BJ (cell line): ENCODE measurements around the gene ABCC8. TPM values are rescaled to one million over a fixed set of nuclear protein-coding genes. Genes with fewer than 3 reads are reported as not detected.

Experiments used
- CTCF ChIA-PET: fragments of 350-600 bp; formaldehyde crosslinking; extraction: SDS; loops from one replicate; lab custom pipeline; 2021; ENCODE audit warnings: antibody characterized with exemption, inconsistent platforms; lab: Yijun Ruan, JAX
- POLR2A ChIA-PET: fragments of 300-600 bp; sonication (Branson Sonifier 250); formaldehyde crosslinking; extraction: SDS; loops from one replicate; lab custom pipeline; 2021; ENCODE audit warnings: antibody characterized with exemption; lab: Charles Lee
- DNase-seq: peaks from one replicate; pipeline ENCODE4 v3.0.0-alpha.2; 2011; ENCODE audit warnings: low read depth
- H3K27me3 ChIP-seq: 2 replicates; pipeline ENCODE4 v1.6.0; 2011; ENCODE audit warnings: low read length; ENCODE audit not compliant: control insufficient read depth, insufficient read depth
- H3K36me3 ChIP-seq: 2 replicates; pipeline ENCODE4 v1.5.1; 2011; ENCODE audit warnings: low read length; ENCODE audit not compliant: control insufficient read depth, insufficient read depth
- H3K4me3 ChIP-seq: 2 replicates; pipeline ENCODE4 v1.5.1; 2011; ENCODE audit warnings: low read depth, mild to moderate bottlenecking, control low read depth, low read length
- polyA plus RNA-seq: library from polyadenylated mRNA; depleted of rRNA; stranded (reverse); fragments of >200 nt; gene quantifications from 2 replicates; pipeline ENCODE4 v1.2.3, GENCODE V29; 2011
- TF ChIP-seq, protein P1 (sequence below): IDR thresholded peaks from 2 replicates; pipeline ENCODE4 v1.5.1; 2011; ENCODE audit warnings: low read depth, mild to moderate bottlenecking, control low read depth, inconsistent platforms, low read length, moderate library complexity; ENCODE audit not compliant: insufficient read depth

Gene ABCC8
- polyA plus RNA-seq, 1 experiment = not detected

- TF ChIP-seq, protein P1, sequence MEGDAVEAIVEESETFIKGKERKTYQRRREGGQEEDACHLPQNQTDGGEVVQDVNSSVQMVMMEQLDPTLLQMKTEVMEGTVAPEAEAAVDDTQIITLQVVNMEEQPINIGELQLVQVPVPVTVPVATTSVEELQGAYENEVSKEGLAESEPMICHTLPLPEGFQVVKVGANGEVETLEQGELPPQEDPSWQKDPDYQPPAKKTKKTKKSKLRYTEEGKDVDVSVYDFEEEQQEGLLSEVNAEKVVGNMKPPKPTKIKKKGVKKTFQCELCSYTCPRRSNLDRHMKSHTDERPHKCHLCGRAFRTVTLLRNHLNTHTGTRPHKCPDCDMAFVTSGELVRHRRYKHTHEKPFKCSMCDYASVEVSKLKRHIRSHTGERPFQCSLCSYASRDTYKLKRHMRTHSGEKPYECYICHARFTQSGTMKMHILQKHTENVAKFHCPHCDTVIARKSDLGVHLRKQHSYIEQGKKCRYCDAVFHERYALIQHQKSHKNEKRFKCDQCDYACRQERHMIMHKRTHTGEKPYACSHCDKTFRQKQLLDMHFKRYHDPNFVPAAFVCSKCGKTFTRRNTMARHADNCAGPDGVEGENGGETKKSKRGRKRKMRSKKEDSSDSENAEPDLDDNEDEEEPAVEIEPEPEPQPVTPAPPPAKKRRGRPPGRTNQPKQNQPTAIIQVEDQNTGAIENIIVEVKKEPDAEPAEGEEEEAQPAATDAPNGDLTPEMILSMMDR = no peak
- no peak for DNase-seq
- Histone ChIP-seq H3K36me3 (no peaks in the 10 kb centered on the region), H3K4me3 (no peak overlapping the region), H3K27me3 (peaks cover 5% of the 10 kb centered on the region)
- ChIA-PET CTCF (no interaction called here), POLR2A (no interaction called here)
Measured at GRCh38 chr11:17458268-17458667, 18.4 kb downstream of the ABCC8 start.

GRCh38 chr11:17457396-17458173, 19.1 kb downstream of the ABCC8 start:
- DNase-seq = no peak
- Histone ChIP-seq H3K36me3 (no peaks in the 10 kb centered on the region), H3K27me3 (peaks cover 5% of the 10 kb centered on the region), H3K4me3 (no peak overlapping the region)
- CTCF ChIA-PET = no interaction called here
- POLR2A ChIA-PET = no interaction called here
- TF ChIP-seq, protein P1 = no peak

DNA sequence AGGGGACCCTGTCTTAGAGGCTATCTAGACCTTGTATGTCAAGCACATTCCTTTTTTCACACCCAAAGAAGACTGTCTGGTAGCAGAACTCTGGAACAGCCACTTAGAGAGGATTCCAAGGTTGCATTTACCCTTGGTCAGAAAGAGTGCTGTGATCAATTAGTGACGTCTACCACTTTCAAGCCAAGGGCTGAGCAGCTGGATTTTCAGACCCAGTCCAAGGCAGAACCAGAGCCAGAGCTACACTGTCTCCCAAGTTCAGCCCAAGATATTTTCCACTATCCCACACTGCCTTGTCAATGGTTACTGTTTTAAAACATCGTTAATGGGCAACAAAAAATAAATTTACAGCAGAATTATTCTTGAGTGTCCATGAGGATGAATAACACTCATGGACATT, 24.0 kb downstream of the ABCC8 start:
- Histone ChIP-seq H3K27me3 (peaks cover 5% of the 10 kb centered on the region), H3K4me3 (no peak overlapping the region), H3K36me3 (no peaks in the 10 kb centered on the region)
- no peak for DNase-seq
- POLR2A ChIA-PET = no interaction called here
- TF ChIP-seq, protein P1 = no peak
- CTCF ChIA-PET = interaction anchor here (1.9 kb wide), 1 partner anchor 18 kb away, joined by 6 read pairs; no protein-coding TSS in a partner anchor

DNA sequence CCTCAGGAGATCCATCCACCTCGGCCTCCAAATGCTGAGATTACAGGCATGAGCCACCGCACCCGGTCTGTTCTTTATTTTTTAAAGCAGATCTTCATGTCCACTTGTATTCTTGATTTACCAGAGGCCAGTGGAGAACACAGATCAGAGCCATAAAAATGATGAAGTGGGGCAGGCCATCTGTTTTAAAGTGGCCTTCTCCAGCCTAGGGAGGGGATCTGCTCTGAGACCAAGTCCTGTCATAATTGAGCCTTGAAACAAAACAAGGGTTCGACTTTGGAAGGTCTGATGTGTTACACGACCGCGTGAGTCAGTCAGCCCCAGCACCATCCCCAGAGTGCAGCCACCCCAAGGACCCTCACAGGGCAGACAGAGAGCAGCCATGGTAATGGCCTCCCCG, 27.5 kb downstream of the ABCC8 start:
- H3K4me3 ChIP-seq = no peak overlapping the region
- no peak for DNase-seq
- CTCF ChIA-PET = interaction anchor here (0.9 kb wide), 1 partner anchor 14 kb away, joined by 4 read pairs; no protein-coding TSS in a partner anchor
- TF ChIP-seq, protein P1 = no peak
- POLR2A ChIA-PET = no interaction called here
- no peaks in the 10 kb centered on the region; the same call in 1 of the 2 replicates for H3K27me3 ChIP-seq
- H3K36me3 ChIP-seq = no peaks in the 10 kb centered on the region

GRCh38 chr11:17446482-17446881, 30.2 kb downstream of the ABCC8 start:
- no peak for DNase-seq
- ChIA-PET POLR2A (interaction anchor here (0.5 kb wide), 1 partner anchor 509 kb away, joined by 3 read pairs; no protein-coding TSS in a partner anchor), CTCF (no interaction called here)
- Histone ChIP-seq H3K36me3 (no peaks in the 10 kb centered on the region), H3K27me3 (peaks cover 2% of the 10 kb centered on the region; the same call in 1 of the 2 replicates), H3K4me3 (no peak overlapping the region)
- TF ChIP-seq, protein P1 = no peak
